ENCODE results near the gene PCBP3. TPM values are rescaled to one million over a fixed set of nuclear protein-coding genes. Genes with fewer than 3 reads are reported as not detected.
"Not testable (repeated sequence)": the region's sequence is repeated elsewhere in the genome, so short reads cannot be mapped to it uniquely, and the experiment has no call there.

The PCBP3 gene
- total RNA-seq, 1 donor, result 2.2 TPM

DNA sequence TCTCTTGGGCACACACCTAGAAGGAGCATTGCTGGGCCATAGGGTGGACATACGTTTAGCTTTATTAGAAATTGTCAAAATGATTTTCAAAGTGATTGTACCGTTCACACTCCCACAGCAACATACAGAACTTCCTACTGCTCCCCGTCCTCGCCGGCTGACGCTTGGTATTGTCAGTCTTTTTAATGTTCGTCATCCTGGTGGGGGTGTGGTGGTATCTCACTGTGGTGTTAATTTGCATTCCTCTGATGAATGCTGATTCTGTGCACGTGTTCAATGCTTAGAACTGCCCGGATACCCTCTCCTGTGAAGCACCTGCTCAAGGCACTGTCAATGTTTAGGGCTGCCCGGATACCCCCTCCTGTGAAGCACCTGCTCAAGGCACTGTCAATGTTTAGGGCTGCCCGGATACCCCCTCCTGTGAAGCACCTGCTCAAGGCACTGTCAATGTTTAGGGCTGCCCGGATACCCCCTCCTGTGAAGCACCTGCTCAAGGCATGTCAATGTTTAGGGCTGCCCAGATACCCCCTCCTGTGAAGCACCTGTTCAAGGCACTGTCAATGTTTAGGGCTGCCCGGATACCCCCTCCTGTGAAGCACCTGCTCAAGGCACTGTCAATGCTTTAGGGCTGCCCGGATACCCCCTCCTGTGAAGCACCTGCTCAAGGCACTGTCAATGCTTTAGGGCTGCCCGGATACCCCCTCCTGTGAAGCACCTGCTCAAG, 34.6 kb upstream of the PCBP3 start:
- H3K27me3 ChIP-seq (ENCODE audit: insufficient read depth, low read length); H3K4me3 ChIP-seq (ENCODE audit: low read length); H3K9me3 ChIP-seq (ENCODE audit: low read depth, low read length); H3K4me1 ChIP-seq (ENCODE audit: insufficient read depth, low read length): not testable (repeated sequence)

DNA sequence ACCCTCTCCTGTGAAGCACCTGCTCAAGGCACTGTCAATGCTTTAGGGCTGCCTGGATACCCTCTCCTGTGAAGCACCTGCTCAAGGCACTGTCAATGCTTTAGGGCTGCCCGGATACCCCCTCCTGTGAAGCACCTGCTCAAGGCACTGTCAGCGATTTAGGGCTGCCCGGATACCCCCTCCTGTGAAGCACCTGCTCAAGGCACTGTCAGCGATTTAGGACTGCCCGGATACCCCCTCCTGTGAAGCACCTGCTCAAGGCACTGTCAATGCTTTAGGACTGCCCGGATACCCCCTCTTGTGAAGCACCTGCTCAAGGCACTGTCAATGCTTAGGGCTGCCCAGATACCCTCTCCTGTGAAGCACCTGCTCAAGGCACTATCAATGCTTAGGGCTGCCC, 33.9 kb upstream of the PCBP3 start:
- not testable (repeated sequence) for H3K9me3 ChIP-seq (ENCODE audit: low read depth, low read length)

DNA sequence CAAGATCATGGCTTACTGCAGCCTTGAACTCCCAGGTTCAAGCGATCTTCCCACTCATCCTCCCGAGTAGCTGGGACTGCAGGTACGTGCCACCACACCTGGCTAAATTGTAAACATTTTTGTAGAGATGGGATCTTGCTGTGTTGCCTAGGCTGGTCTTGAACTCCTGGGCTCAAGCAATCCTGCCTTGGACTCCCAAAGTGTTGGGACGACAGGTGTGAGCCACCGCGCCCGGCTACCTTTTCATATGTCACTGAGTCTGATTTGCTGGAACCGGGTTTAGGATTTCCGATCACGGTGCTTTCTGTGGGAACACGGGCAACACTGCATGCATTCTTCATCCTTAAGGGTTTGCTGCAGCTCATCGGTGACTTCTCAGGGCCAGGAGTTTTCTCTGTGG, 32.2 kb upstream of the PCBP3 start:
- Histone ChIP-seq H3K4me3 (ENCODE audit: low read length) (no peak overlapping the region), H3K9me3 (ENCODE audit: low read depth, low read length) (no peaks in the 10 kb centered on the region), H3K4me1 (ENCODE audit: insufficient read depth, low read length) (peaks cover 12% of the 10 kb centered on the region), H3K27me3 (ENCODE audit: insufficient read depth, low read length) (no peaks in the 10 kb centered on the region)

More for the DNA sequence above, 33.9 kb upstream of the PCBP3 start:
- H3K4me1 ChIP-seq (ENCODE audit: insufficient read depth, low read length); H3K4me3 ChIP-seq (ENCODE audit: low read length); H3K27me3 ChIP-seq (ENCODE audit: insufficient read depth, low read length): not testable (repeated sequence)

DNA sequence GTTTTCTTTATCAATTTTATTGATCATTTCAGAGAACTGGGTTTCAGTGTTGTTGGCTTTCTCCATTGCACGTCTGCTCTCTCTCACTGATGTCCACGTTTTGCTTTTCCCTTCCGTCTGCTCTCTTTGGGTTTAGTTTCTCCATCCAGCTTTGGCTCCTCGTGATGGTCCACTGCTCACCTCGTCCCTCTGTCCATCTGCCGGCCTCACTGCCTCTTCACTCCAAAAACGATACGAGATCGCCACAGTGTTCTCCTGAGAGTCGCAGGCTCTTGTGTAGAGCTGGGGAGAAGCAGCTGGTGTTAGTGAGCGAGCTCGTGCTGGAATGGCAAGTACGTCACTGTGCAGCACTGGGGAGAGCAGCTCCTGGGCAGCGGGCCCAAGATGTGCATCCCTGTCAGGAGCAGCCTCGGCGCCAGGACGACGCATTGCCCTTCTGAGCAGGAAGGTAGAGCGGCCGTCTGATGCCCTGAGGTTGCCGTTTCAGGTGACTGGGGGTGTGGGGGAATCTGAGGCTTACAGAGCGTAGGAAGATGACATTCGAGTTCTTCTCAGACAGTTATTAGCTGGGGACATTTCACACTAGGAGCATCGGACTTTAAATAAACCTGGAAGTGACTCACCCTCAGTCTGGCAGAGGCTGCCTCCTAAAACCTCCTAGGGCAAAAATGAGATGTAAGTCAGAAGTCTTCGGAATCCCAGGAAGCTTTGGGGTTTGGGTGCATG, 31.4 kb upstream of the PCBP3 start:
- Histone ChIP-seq H3K4me1 (ENCODE audit: insufficient read depth, low read length) (peaks cover 14% of the 10 kb centered on the region), H3K27me3 (ENCODE audit: insufficient read depth, low read length) (no peaks in the 10 kb centered on the region), H3K9me3 (ENCODE audit: low read depth, low read length) (no peaks in the 10 kb centered on the region), H3K4me3 (ENCODE audit: low read length) (no peak overlapping the region)

DNA sequence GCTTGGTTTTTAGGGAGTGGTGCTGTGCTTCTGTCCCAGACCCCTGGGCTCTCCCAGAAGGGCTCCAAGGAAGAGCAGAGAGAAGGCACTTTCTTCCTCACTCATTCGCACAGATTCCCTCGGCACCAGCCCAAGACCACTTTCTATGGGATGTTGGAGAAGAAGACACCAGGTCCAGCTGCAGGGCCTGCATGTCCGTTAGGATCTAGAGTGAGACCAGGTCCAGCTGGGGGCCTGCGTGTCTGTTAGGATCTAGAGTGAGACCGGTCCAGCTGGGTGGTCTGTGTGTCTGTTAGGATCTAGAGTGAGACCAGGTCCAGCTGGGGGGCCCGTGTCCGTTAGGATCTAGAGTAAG, 30.9 kb upstream of the PCBP3 start:
- peaks cover 14% of the 10 kb centered on the region for H3K4me1 ChIP-seq (ENCODE audit: insufficient read depth, low read length)
- H3K27me3 ChIP-seq (ENCODE audit: insufficient read depth, low read length); H3K9me3 ChIP-seq (ENCODE audit: low read depth, low read length); H3K4me3 ChIP-seq (ENCODE audit: low read length): not testable (repeated sequence)

DNA sequence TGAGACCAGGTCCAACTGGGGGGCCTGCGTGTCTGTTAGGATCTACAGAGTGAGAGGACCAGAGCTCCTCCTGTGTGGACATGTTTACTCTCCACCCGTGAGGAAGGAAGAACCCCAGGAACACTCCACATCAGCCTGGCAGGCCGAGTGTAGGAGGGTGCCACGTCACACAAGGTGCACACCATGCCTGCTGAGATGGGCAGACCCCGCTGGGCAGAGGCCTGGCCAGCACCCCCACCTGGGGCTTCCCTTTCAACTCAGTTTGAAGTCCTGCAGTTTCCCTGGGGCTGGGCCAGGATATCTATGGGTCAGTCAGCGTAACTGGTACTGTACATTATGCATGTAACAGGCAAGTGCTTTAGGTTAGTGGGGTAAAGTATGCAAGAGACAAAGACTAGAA, 30.1 kb upstream of the PCBP3 start:
- Histone ChIP-seq H3K9me3 (ENCODE audit: low read depth, low read length) (no peaks in the 10 kb centered on the region), H3K4me1 (ENCODE audit: insufficient read depth, low read length) (peaks cover 20% of the 10 kb centered on the region), H3K4me3 (ENCODE audit: low read length) (no peak overlapping the region), H3K27me3 (ENCODE audit: insufficient read depth, low read length) (no peaks in the 10 kb centered on the region)

DNA sequence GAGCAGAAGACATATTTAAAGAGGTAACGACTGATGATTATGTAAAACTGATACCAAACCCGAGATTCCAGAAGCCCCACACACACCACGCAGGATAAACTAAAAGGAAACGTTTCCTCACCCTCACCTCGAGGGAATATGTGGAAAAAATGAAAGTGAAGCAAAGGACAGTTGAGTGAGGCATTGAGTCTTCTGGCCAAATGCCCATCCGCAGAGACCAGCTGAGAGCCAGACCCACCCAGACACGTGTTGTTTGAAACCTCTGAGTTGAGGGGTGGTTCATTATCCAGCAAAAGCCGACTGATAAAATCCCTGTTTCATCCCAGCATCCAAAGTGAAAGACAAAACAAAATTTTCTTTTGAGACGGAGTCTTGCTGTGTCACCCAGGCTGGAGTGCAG, 29.6 kb upstream of the PCBP3 start:
- Histone ChIP-seq H3K27me3 (ENCODE audit: insufficient read depth, low read length) (no peaks in the 10 kb centered on the region), H3K4me1 (ENCODE audit: insufficient read depth, low read length) (peaks cover 21% of the 10 kb centered on the region), H3K4me3 (ENCODE audit: low read length) (no peak overlapping the region), H3K9me3 (ENCODE audit: low read depth, low read length) (no peaks in the 10 kb centered on the region)

DNA sequence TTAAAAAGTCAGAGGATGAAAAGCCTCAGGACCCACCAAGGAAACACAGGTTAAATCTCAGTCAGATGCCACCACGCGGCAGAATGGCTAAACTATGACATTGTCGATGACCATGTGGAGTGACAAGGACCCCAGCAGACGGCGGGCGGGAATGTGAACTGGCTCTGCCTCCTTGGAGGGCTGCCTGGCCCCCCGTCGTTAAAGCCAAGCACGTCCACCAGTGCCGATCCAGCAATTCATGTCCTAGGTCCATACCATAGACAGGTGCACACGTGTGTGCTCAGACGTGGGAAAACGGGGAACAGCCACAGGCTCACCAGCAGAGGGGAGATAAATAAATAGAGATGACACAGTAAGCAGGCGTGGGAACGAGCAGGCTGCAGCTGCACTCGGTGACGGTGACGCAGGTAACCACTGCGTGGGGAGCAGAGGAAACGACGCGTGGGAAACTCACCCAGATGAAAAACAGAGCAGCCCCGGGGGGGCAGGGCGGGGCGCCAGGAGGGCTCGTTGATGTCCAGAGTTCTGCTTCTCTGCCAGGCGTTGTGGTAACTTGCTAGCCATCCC, 28.3 kb upstream of the PCBP3 start:
- H3K4me3 ChIP-seq (ENCODE audit: low read length), result peak overlapping the region; percentile 13
- no peaks in the 10 kb centered on the region for H3K9me3 ChIP-seq (ENCODE audit: low read depth, low read length)
- H3K27me3 ChIP-seq (ENCODE audit: insufficient read depth, low read length), result no peaks in the 10 kb centered on the region
- peaks cover 21% of the 10 kb centered on the region for H3K4me1 ChIP-seq (ENCODE audit: insufficient read depth, low read length)

DNA sequence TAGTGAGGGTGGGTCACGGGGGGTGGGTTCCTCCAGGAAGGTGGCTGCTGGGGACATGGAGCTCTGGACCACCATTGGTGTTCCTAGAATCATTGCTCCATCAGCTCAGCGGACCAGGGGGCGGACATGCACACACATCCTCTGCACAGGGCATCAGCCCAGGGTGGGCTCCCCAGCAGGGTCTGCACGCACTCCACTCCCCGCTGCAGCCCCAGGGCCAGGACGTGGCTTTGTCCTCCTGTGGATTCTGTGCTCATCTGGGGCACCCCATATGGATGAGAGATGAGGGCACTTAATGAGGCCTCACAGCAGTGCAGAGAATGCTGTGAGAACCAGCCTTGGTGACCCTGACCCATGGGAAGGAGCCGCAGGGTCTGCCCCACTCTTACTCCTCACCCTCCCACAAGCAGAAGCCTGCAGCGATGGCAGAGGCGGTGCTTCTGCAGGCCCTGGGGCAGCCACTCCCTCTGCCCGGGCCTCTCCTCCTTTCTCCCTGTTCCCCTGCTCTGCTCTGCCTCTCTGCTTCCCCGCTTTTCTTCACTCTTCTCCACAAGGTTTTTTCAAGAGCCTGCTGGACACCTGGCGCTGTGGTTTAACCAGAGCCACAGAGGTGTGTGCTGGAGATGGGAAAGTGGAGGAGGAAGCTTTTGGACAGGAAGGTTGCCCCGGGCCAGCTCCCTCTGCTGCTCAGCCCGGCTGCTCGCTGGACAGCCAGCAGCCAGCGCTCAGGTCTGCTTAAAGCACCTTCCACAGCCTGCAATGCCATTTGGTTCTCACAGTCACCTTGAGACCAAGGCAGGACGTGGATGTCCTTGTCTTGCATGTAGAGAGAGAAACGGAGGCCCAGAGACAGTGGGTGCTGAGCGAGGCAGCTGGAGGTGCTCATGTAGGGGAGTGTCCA, 26.3 kb upstream of the PCBP3 start:
- H3K27me3 ChIP-seq (ENCODE audit: insufficient read depth, low read length), result no peaks in the 10 kb centered on the region
- H3K9me3 ChIP-seq (ENCODE audit: low read depth, low read length), result no peaks in the 10 kb centered on the region
- H3K4me3 ChIP-seq (ENCODE audit: low read length), result no peak overlapping the region
- H3K4me1 ChIP-seq (ENCODE audit: insufficient read depth, low read length), result peaks cover 21% of the 10 kb centered on the region

DNA sequence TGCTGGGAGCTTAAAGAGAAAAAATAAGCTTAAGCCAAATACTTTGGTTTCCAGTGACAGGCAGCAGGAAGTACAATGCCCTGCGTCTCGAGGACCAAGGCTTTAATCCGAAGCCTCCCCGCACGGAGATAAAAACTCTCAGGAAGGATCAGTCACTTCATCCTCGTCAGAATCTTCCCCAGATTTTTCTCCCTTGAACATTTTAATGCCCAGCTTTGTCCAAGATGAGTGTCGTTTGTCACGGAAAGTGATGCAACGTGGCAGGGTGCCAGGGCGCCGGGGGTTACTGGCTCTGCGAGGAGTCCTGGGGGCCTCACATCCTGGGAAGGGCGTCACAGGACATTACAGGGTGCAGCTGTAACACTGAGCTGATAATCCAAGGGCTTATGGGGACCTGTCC, 25.2 kb upstream of the PCBP3 start:
- no peak overlapping the region for H3K4me3 ChIP-seq (ENCODE audit: low read length)
- H3K9me3 ChIP-seq (ENCODE audit: low read depth, low read length), result no peaks in the 10 kb centered on the region
- no peaks in the 10 kb centered on the region for H3K27me3 ChIP-seq (ENCODE audit: insufficient read depth, low read length)
- peaks cover 21% of the 10 kb centered on the region for H3K4me1 ChIP-seq (ENCODE audit: insufficient read depth, low read length)

DNA sequence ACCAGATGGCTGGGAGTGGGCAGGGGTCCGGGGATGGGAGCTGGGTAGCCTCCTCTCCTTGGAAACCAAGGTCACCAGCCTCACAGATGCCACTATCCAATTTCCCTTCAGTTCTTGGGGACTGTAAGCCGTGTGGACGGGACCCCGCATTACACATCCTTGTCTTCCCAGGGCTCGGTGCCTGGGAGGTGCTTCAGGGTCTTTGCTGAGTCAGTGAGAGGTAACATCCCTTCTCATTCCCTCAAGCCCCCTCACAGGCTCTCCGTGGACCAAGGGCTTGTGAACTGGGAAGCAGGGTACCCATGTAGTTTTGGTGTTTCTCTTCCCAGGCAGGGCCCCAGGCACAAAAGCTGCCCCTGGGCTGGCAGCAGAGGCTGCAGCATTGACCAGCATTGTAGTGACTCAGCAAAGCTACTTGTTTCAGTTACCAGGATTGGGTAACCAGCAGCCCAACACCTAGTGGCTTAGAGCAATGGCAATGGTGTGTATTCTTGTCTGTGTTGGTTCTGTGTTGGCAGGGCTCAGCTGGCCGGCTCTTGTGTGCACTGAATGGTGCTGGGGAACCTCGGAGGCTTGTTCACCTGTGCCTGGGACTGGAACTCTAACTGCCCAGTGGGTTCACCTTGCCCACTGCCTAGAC, 24.6 kb upstream of the PCBP3 start:
- no peaks in the 10 kb centered on the region for H3K9me3 ChIP-seq (ENCODE audit: low read depth, low read length)
- peaks cover 21% of the 10 kb centered on the region for H3K4me1 ChIP-seq (ENCODE audit: insufficient read depth, low read length)
- no peak overlapping the region for H3K4me3 ChIP-seq (ENCODE audit: low read length)
- H3K27me3 ChIP-seq (ENCODE audit: insufficient read depth, low read length), result no peaks in the 10 kb centered on the region

DNA sequence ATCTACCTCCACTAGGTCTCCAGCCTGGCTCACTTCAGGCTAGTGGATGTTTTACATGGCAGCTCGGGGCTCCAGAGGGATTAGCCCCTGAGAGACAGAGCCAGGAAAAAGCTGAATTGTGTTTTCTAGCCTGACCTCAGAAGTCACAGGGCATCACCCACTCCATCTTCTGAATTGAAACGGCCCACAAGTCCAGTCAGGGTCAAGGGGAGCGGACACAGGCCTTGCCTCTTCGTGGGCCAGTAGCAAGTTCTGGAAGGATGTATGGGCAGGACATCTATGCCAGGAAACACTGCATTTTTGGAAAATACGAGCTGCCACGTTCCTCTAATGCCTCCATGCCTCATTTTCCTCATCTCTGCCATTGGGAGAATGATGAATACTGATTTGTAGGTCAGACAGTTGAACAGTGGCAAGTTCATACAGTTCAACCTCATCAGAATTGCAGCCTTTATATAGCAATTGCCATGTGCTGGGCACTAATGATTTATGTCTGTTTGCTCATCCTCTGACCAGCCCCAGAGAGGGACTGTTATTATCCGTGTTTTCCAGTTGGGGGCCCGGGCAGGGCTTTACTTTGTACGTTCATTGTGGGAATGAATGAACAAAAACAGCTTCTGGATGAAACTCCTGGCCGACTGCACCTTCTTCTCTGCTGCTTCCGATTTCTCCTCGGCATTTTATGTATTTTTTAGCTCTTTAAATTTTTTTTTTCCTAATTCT, 23.2 kb upstream of the PCBP3 start:
- Histone ChIP-seq H3K4me3 (ENCODE audit: low read length) (no peak overlapping the region), H3K27me3 (ENCODE audit: insufficient read depth, low read length) (no peaks in the 10 kb centered on the region), H3K9me3 (ENCODE audit: low read depth, low read length) (no peaks in the 10 kb centered on the region), H3K4me1 (ENCODE audit: insufficient read depth, low read length) (peaks cover 13% of the 10 kb centered on the region)

DNA sequence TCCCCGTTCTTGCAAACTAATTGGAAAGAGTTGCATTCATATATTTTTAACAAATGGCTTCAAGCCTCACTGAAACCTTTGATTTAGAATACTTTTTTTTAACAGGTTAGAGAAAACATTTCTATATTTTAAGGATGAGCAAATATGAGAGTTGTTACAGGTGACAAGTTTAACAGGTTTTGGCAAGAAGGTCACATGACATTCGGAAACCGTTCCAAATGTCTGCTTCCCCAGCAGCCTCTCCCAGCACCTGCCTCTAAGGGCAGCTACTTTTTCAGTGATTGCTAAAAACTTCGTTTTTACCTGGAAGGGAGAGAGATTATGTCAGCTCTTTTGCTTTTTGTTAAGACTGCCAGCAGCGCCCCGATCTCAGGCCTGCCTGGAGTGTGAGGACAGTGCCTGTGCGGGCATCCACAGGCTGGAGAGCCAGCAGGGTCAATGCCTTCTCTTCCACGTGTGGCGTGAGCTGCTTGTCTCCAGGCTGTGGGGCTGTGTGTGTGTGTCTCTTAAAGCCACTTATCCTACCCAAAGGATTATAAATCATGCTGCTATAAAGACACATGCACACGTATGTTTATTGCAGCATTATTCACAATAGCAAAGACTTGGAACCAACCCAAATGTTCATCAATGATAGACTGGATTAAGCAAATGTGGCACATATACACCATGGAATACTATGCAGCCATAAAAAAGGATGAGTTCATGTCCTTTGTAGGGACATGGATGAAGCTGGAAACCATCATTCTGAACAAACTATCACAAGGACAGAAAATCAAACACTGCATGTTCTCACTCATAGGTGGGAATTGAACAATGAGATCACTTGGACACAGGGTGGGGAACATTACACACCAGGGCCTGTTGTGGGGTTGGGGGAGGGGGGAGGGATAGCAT, 21.8 kb upstream of the PCBP3 start:
- not testable (repeated sequence) for H3K9me3 ChIP-seq (ENCODE audit: low read depth, low read length); H3K4me1 ChIP-seq (ENCODE audit: insufficient read depth, low read length); H3K27me3 ChIP-seq (ENCODE audit: insufficient read depth, low read length); H3K4me3 ChIP-seq (ENCODE audit: low read length)

Data from mononuclear cell (primary cell).